NCI-H226 (cell line): ENCODE measurements around the gene SMARCB1.
"Not testable (repeated sequence)": the region's sequence is repeated elsewhere in the genome, so short reads cannot be mapped to it uniquely, and the experiment has no call there.

ENCODE experiments used
- DNase-seq: peaks from one replicate; pipeline ENCODE4 v3.0.0-alpha.2; 2015

SMARCB1 gene

GRCh38 chr22:23847991-23848864 is 61.5 kb downstream of the SMARCB1 start:
- no peak for DNase-seq

GRCh38 chr22:23849009-23850006 is 62.5 kb downstream of the SMARCB1 start:
- DNase-seq, result peak; percentile 12

GRCh38 chr22:23850136-23850611 is 63.4 kb downstream of the SMARCB1 start:
- DNase-seq, result no peak

- no peak for DNase-seq
These were observed 70.2 kb downstream of the SMARCB1 start for GRCh38 chr22:23856721-23857605.

- peak; percentile 81 for DNase-seq
These were observed 71.1 kb downstream of the SMARCB1 start, which contains the start of gene SLC2A11 for GRCh38 chr22:23857606-23858483. TSS of gene SLC2A11 (plus strand) at chr22:23857875. CDS start at chr22:23858000, 125 bp downstream.

GRCh38 chr22:23858484-23858815 is 71.7 kb downstream of the SMARCB1 start:
- DNase-seq, result no peak

GRCh38 chr22:23859201-23859600 is 72.4 kb downstream of the SMARCB1 start:
- DNase-seq, result no peak

- DNase-seq, result not testable (repeated sequence)
These were observed 73.4 kb downstream of the SMARCB1 start for GRCh38 chr22:23860187-23860586.

GRCh38 chr22:23862103-23862502 is 75.3 kb downstream of the SMARCB1 start:
- DNase-seq, result no peak

- DNase-seq, result not testable (repeated sequence)
These were observed 77.9 kb downstream of the SMARCB1 start for GRCh38 chr22:23864499-23865154.

- no peak for DNase-seq
These were observed 81.8 kb downstream of the SMARCB1 start for GRCh38 chr22:23868580-23868979.

GRCh38 chr22:23874871-23875270 is 88.1 kb downstream of the SMARCB1 start:
- no peak for DNase-seq

- no peak for DNase-seq
These were observed 89.0 kb downstream of the SMARCB1 start for GRCh38 chr22:23875801-23876200.

- DNase-seq, result no peak
These were observed 90.8 kb downstream of the SMARCB1 start for GRCh38 chr22:23877566-23877965.

GRCh38 chr22:23878219-23878618 is 91.5 kb downstream of the SMARCB1 start:
- no peak for DNase-seq

- DNase-seq, result no peak
These were observed 95.6 kb downstream of the SMARCB1 start for GRCh38 chr22:23882370-23882769.

- no peak for DNase-seq
These were observed 96.9 kb downstream of the SMARCB1 start for GRCh38 chr22:23883658-23884057.

GRCh38 chr22:23884140-23884539 is 97.4 kb downstream of the SMARCB1 start:
- no peak for DNase-seq
